CD4-positive, alpha-beta T cell treated with Interleukin-10 for 1 hour (primary cell): ENCODE measurements around the gene TNFRSF12A.

ENCODE experiments used
- DNase-seq: peaks from one replicate; pipeline ENCODE4 v3.0.0-alpha.2; 2020

The TNFRSF12A gene, protein sequence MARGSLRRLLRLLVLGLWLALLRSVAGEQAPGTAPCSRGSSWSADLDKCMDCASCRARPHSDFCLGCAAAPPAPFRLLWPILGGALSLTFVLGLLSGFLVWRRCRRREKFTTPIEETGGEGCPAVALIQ

DNA sequence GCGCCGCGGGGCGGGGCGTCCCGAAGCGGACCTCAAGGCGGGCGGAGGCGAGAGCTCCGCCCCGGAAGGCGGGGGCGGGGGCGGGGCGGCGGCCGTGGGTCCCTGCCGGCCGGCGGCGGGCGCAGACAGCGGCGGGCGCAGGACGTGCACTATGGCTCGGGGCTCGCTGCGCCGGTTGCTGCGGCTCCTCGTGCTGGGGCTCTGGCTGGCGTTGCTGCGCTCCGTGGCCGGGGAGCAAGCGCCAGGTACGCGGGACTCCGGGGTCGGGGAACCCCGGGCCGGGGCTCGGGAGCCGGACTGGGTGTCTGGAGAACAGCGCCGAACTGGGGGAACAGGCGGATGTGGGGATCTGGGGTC, at the start of gene TNFRSF12A:
Gene TNFRSF12A, plus strand, starts transcription at position 122 of the 357 bp plus-strand sequence. Its CDS starts 30 bp downstream, at position 152.
- DNase-seq = peak; percentile 77

DNA sequence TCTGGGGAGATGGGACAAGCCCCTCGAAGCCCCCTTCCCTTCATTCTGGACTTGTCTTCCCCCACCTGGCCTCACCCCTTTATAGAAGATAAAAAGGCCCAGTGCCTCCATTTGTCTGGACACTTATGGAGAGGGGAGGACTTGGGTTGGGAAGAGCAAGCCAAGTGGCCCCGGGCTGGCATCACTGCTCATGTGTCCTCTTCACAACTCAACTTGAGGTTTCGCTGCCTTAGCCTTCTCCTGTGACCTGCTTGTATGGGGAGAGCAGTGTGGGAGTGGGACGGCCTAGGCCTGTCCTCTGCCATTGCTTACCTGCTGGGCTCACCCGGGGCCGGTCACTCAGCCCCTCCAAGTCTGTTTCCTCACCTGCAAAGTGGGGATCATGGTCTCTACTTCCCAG, 49.6 kb upstream of the TNFRSF12A start:
- DNase-seq = no peak

DNA sequence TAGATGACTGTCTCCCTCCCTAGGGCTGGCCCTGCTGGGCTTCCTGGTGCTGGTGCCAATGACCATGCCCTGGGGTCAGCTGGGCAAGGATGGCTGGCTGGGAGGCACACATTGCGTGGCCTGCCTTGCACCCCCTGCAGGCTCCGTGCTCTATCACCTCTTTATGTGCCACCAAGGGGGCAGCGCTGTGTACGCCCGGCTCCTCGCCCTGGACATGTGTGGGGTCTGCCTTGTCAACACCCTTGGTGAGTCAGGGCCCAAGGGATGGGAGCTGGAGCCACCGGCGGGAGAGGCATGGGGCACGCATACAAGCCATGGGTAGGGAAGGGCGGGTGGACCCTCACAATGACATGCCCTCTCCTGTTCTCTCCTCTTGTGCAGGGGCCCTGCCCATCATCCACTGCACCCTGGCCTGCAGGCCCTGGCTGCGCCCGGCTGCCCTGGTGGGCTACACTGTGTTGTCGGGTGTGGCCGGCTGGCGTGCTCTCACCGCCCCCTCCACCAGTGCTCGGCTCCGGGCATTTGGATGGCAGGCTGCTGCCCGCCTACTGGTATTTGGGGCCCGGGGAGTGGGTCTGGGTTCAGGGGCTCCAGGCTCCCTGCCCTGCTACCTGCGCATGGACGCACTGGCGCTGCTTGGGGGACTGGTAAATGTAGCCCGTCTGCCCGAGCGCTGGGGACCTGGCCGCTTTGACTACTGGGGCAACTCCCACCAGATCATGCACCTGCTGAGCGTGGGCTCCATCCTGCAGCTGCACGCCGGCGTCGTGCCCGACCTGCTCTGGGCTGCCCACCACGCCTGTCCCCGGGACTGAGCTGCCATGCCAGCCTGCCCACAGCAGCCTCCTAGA, 48.8 kb upstream of the TNFRSF12A start:
- DNase-seq = no peak

DNA sequence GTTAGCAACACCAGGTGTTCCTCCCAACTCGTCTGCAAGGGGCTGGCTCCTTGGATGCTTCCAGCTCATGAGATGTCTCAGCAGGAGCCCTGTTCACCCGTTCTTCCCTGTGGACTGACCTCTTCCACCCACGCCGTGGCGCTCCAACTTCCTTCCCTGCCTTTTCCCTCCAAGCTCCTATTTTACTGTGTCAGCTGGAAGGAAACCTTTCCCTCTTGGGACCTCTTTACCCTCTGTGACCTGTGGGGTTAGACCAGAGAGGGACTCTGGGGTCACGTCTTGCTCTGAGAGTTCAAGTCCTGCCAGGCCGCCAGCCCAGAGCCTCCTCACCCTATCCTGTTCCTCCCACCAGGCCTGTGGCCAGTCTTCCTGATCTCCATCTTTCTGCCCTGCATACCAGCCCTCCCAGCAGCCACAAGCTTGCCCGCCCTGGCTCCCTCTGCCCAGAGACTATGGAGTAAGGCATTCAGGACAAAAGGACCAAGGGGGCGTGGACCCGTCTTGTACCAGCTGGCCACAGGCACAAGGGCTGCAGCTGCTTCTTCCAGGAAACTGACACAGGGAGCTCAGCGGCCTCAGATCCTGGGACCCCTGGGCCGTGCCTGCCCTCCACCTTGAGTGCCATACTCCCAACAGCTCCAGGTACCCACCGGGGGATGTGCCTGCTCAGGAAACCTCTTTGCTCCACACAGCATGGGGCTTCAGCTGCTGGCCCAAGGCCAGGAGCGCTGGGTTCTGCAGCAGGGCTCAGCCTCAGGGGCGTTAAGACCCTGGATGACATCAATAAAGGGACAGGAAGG, 48.0 kb upstream of the TNFRSF12A start:
- no peak for DNase-seq

DNA sequence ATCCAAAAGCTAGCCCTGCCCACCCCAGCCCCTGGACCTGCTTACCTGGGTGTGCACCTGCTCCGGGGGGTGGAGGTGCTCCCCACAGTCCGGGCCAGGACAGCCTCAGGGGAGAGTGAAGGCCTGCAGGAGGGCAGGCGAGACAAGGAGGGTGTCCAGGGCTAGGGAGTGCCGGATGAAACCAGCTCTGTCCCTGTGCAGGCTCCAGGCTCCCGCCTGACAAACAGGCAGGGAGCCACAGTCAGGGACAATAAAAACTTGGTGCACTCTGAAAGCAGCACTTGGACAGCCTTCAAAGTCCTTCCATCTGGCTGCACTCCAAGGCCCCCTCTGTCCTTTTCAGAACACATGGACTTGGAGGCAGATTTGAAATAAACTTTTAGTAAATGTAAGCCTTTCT, 47.1 kb upstream of the TNFRSF12A start:
- DNase-seq = no peak

DNA sequence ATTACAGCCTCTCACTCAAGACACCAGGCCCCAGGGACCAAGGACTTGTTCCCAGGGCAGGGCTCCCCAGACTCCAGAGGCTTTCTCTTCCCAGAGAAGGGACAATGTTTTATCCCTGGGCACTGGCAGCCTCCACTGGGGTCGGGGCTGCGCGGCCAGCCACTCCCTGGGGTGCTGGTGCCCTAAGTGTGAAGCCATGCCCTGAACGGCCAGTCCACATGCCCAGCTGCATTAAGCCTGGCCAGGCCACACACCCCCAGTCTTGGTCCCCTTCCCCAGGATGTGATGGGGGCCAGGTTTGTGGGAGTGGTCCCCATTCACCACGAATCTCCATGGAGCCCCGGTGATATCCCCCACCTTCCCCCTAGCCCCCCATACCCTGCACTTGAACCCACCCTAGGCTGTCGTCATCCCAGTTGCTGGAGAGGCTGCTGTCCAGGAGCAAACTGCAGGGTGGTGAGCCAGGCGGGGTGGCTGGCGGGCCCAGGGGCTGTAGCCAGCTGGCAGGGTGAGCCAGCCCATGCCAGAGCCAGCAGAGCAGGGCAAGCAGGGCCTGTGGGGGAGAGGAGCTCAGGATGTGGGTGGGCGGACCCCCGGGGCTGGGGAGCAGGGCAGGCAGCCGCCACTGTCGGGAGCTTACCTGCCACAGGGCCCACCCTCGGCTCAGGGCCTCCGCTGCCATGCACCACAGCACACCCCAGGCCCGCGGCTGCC, 46.4 kb upstream of the TNFRSF12A start:
- DNase-seq = no peak

DNA sequence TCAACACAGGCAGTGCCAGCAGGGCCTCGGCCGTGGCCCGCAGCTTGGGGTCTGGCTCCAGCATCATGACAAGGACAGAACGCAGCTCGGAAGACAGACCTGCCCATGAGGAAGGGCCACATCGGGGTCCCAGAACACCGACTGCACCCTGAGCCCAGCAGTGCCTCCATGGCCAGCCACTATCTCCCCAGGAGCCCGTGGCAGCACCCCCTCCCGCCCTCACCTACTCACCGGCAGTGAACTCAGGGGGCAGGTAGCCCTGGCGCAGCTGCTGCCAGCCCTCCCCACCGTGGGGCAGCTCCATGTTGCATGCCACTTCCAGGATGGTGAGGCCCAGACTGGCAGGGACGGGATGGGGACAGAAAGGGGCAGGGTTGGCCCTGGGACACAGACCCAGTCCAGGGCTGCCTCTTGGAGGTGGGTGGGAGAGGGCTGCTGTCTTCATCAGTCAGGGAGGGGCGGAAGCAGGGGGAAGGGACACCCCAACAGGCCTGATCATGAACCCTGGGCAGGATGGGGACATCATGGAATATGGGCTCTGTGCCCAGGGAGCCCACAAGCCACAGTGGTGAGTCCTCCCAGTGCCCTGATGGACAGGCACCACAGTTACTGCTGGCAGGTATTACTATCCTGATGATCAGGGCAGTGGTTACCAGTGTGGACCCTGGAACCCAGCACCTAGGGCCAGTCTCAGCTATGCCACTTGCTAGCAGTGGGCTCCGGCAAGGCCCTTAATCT, 45.7 kb upstream of the TNFRSF12A start:
- DNase-seq = no peak

DNA sequence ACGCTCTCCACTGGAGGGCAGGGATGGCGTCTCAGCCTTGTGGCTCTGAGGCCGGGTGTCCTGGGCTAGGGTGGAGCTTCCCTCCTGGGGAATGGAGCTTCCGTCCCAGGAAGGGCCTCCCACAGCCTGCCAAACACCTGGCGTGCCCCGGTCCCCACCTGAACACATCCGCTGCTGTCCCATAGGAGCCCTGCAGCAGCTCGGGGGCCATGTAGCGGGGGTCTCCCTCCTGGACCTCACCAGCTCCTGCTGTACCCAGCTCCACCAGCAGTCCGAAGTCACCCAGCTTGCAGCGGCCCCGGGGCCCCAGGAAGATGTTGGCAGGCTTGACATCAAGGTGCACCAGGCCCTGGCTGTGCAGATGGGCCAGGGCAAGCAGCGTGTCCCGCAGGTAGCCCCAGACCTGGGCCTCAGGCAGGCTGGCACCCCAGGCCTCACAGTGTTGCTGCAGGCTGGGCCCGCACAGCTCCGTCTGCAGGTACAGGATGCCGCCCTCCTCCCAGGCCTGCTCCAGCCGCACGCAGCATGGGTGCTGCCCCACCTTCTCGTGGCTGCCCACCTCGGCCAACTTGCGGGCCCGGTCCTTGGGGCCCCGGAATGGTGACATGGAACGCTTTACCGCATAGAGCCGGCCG, 44.9 kb upstream of the TNFRSF12A start:
- DNase-seq = no peak

DNA sequence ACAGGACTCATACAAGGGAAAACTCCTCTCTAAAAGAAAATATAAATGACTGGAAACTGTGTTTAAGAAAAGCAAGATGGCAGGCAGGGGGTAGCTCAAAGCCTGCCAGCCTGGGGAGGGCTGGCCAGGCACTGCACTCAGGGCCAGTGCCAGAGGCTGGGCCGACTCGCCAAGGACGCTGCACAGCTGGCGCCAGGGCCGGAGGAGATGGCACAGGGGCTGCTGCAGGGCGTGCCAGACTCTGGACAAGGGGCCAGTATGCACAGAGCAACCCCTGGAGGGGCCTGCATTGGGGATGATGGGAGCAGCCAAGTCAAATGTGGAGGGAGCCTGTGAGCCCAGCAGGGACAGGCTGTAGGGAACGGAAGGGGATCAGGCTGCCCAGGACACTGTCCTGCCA, 44.0 kb upstream of the TNFRSF12A start:
- no peak for DNase-seq

DNA sequence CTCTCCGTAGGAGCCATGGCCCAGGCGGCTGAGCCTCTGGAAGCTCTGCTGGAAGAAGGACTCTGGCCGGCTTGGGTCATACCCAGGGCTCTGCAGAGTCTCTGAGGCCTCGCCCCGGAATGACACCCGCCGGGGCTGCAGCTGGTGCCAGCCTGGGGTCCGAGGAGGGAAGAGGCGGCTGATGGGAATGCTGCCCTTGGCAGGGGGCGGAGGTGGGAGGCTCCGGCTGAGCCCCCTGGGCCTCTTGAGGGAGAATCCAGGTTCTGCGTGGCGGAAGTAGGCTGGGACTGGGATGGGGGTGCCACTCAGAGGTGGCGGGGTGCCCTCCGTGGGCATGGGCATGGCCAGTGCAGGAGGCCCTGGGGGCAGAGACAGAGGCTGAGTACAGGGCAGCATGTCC, 43.5 kb upstream of the TNFRSF12A start:
- DNase-seq = no peak

DNA sequence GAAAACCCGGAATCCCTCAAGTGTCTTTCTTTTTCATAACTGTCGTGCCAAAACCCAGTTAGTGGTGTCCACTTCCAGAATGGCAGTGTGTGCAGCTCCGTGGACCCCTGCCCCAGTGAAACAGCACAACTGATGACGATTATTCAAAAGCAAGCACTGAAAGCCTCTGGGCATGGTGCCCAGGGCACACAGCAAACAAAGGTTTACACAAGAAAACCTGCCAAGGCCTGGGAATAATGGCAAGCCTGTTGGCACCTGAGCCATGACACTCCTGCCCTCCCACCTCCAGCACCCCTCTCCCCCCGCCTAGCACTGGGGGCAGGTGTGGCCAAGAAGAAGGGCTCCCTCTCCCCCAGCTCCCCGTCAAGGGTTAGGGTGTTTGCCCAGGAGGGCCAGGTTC, 42.7 kb upstream of the TNFRSF12A start:
- no peak for DNase-seq

DNA sequence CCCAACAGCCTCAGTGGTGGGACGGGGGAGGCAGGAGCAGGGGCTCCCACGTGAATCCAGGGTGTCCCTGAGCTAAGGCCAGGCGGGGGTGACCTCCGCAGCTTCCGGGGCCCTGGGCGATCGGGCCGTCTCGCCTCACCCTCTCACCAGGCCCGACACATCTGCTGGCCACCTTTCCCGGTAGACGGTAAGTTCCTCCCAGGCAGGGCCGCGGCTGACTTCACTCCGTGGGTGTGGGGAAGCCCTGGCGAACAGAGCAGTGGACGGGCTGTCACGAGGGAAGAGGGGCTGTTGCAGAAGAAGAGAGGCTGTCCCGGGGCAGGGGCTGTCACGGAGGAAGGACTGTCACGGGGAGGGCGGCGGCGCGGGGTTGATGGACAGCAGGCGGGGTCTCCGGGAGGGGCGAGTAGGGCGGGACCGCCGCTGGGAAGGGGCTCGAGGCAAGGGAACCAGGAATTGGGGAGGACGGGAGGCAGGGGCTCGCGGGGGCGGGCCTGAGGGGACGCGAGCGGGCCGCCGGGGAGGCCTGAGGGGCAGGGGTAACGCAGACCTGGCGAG, 40.4 kb upstream of the TNFRSF12A start:
- DNase-seq = no peak

DNA sequence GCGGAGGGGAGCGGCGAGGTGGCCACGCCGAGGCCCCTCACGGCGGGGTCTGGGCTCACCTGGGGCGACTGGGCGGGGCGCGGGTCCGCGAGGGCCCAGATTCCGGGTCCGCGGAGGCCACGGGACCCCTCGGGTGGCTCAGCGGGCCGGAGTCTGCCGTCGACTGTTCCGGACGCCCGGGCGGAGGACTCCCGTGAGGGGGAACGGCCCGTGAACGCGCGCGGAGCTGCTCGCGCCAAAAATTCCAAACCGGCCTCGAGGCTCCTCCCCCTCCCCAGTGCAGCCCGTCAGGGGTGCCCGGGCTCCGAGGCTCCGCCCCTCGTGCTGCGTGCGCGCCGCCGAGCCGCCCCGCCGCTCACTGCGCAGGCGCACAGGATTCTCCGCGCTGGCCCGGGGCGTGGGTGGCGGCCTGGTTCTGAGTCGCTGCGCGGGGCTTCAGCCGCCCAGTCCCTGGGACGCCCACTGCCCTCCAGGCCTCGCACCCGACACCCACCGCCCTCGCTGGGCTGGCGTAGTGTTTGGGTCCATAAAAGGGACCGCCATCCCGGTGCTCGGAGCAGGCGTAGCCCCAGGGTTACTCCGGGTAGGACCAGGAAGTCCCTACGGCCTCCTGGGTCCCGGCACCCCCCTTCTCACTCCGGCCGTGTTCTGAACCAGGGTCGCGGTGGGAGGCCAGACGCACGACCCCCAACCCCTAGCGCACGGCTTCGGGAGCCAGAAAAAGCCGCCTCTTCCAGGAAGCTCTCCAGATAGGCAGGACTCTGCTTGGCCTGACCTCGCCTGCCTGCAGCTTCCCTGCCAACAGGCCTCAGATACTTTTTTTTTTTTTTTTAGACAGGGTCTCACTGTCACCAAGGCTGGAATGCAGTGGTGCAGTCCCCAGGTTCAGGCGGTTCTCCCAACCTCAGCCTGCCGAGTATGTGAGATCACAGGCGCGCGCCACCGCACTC, 39.7 kb upstream of the TNFRSF12A start, which contains the start of gene PKMYT1:
Gene PKMYT1, minus strand, starts transcription at position 220 of the 950 bp plus-strand sequence. CDS start 789 bp downstream, outside the sequence.
- DNase-seq = peak; percentile 95

DNA sequence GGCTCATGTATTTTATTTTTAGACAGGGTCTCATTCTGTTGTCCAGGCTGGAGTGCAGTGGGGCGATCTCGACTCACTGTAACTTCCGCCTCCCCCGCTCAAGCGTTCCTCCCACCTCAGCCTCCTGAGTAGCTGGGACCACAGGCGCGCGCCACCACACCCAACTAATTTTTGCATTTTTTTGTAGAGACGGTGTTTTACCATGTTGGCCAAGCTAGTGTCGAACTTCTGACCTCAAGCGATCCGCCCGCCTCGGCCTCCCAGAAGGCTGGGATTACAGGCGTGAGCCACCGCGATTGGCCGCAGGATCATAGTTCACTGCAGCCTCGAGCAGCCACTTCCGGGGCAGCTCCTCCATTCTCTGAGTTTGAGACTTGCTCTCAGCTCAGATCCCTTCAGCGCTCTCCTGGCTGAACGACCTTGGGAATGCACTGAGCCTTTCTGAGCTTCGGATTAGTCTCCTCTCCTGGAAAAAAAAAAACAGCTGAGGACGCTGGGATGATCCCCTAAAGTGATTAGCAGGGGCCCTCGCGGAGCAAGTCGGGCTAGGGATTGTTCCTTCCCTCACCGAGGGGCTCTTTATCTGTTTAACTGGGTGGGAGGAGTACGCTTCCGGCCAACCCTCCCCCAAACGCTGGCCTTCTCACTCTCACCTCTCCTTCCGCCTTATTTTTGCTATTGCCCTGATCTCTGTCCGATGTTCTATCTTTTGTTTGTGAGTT, 38.8 kb upstream of the TNFRSF12A start:
- DNase-seq = no peak

DNA sequence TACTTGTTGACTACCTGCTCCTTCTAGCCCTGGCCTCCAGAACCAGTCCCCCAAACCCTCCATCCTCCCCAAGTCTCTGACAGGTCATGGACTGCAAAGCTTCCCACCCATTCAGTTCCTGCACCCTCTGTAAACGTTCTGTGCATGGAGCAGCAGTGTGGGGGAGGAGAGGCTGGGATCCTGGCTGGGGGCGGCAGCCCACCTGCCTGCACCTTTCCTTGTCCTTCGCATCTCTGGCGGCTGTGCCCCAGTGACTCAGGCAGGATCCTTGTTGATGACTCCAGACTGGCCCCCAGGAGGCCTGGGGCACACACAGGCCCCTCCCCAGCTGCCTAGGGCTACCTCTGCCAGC, 38.3 kb upstream of the TNFRSF12A start:
- DNase-seq = no peak

DNA sequence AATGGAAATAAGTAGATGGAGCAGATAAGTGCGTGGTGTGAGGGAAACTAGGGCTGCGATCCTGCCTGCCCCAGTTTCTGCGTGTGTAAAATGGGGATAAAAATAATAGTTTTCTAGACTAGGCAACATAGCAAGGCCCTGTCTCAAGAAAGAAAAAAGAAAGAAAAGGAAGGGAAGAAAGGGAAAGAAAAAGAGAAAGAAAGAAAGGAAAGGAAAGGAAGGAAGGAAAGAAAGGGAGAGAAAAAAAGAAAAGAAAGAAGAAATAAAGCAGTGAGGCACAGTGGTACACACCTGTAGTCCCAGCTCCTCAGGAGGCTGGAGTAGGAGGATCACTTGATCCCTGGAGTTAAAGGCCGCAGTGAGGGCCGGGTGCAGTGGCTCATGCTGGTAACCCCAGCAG, 37.8 kb upstream of the TNFRSF12A start:
- no peak for DNase-seq

DNA sequence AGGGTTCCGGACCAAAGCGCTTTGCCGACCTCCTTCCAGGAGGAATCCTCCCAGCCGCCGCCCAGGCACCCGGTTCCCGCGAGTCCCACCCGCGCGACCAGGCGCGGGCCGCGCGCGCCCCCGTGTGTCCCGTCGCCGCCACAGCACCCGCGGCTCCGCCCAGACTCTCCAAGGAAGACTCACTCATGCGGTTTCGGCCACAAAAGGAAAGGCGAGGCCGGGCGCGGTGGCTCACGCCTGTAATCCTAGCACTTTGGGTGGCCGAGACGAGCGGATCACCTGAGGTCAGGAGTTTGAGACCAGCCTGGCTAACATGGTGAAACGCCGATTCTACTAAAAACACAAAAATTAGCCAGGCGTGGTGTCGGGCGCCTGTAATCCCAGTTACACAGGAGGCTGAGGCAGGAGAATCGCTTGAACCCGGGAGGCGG, 36.4 kb upstream of the TNFRSF12A start:
- DNase-seq = peak; percentile 72

DNA sequence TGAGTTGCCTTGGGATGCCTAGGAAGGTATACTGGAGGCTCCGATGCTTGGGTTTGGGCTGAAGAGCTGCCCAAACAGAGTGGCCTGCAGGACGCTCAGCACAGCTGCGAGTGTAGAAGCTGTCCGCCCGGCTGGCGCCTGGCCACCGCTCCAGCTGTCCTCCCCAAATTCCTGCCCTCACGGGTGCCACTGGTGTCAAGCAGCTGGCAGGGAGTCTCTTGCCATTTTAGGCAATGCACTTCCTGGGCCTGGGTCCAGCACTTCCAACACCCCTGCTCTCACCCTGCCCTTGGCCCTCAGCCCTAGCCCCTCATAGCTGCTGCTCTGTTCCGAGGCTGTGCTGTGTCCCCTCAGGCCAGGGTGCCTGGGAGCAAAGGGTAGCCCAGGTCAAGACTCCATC, 34.7 kb upstream of the TNFRSF12A start:
- DNase-seq = no peak

DNA sequence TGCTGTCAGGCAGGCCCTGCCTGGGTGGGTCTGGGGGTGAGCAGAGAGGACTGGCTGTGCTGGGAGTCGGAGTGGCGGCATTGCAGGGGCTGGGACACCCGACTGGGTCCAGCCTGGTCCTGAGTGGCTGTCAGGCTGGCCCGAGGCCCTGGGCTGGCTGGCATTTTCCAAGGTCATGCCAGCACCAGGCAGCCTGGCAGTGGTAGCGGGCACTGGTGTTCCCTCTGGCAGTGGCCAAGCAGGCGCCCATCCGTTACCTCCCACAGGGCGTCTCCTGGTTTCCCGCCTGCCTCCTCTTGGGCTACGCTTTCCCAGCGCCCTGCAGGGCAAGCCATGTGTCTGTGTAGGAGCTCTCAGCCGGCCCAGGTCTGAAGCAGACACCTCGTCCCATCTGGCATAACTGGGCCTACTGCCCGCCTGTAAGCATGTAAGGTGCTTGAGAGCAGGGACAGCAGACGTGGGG, 34.2 kb upstream of the TNFRSF12A start:
- no peak for DNase-seq
